K562 (cell line): ENCODE results near the gene NEK1. TPM values are rescaled to one million over a fixed set of nuclear protein-coding genes. Genes with fewer than 3 reads are reported as not detected.

Experiments
- ATAC-seq: fragments of 200-7000 bp; cut with Tn5 transposase; 3 replicates; pipeline ENCODE4 v1.9.1; 2020; ENCODE audit warnings: moderate library complexity
- BruUV-seq: library from RNA; stranded (reverse); fragments of 400-500 nt; replicated peaks from 2 replicates; lab custom pipeline; 2021; lab: Mats Ljungman, UMichigan
- CTCF ChIA-PET: fragments of 300-600 bp; formaldehyde crosslinking; extraction: SDS; loops from one replicate; lab custom pipeline; 2021; ENCODE audit warnings: low intra/inter-chr PET ratio; lab: Yijun Ruan, JAX
- POLR2A ChIA-PET: fragments of 300-600, 350-650 bp; sonication (Branson Sonifier 250); formaldehyde crosslinking; extraction: SDS; loops from one replicate; lab custom pipeline; 2021; ENCODE audit warnings: antibody characterized with exemption, inconsistent platforms; lab: Yijun Ruan, JAX
- DNase-seq, 4 experiments: peaks; one replicate each; pipeline versions ENCODE4 v3.0.0 to v3.0.0-alpha.2; 2011 to 2018; ENCODE audit warnings: low spot score in 3 of 4, mixed read lengths in 3 of 4; ENCODE audit errors: extremely low read depth in 1 of 4
- FAIRE-seq: peaks from 2 replicates; lab custom pipeline; 2011; peaks lifted over from hg19 to GRCh38; lab: Jason Lieb, UNC
- H2AFZ ChIP-seq: 2 replicates; pipeline ENCODE4 v1.6.0; 2011; ENCODE audit warnings: low read depth, low read length, control low read depth, inconsistent platforms
- H3K27ac ChIP-seq: fragments of 200-600 bp; 3 replicates; pipeline ENCODE4 v1.8.0; 2011; ENCODE audit warnings: low read depth, mild to moderate bottlenecking, control low read depth, inconsistent platforms, low read length, moderate library complexity, mixed read lengths; ENCODE audit errors: extremely low read depth
- H3K27me3 ChIP-seq, 2 experiments: fragments of 300-600 bp in 1 of 2; 2 replicates in 1 of 2; 3 replicates in 1 of 2; pipeline versions ENCODE4 v1.6.0 to v1.8.0; 2011; ENCODE audit warnings: inconsistent platforms in 2 of 2, low read length in 2 of 2, mild to moderate bottlenecking in 1 of 2, mixed read lengths in 1 of 2, moderate library complexity in 1 of 2; ENCODE audit not compliant: control insufficient read depth in 2 of 2, insufficient read depth in 2 of 2
- H3K36me3 ChIP-seq: fragments of 300-600 bp; 3 replicates; pipeline ENCODE4 v1.8.0; 2011; ENCODE audit warnings: mild to moderate bottlenecking, low read length, inconsistent platforms; ENCODE audit not compliant: control insufficient read depth, insufficient read depth
- H3K4me1 ChIP-seq, 2 experiments: fragments of 200-600 bp in 1 of 2; replicated peaks in 1 of 2; 2 replicates in 1 of 2; 3 replicates in 1 of 2; pipeline versions ENCODE4 v1.5.1 to v1.8.0; 2011; ENCODE audit warnings: inconsistent platforms in 2 of 2, low read length in 2 of 2, mild to moderate bottlenecking in 1 of 2, mixed read lengths in 1 of 2, moderate library complexity in 1 of 2; ENCODE audit not compliant: control insufficient read depth in 2 of 2, insufficient read depth in 2 of 2
- H3K4me2 ChIP-seq: 2 replicates; pipeline ENCODE4 v1.6.1; 2011; ENCODE audit warnings: low read length, control low read depth, inconsistent platforms, mixed read lengths; ENCODE audit not compliant: insufficient read depth
- H3K4me3 ChIP-seq: fragments of 200-600 bp; sonication (generic), shearing (Covaris generic); 2 replicates; pipeline ENCODE4 v1.5.1; 2016; ENCODE audit warnings: control low read depth, inconsistent platforms
- H3K79me2 ChIP-seq: fragments of 200-600 bp; 3 replicates; pipeline ENCODE4 v1.8.0; 2011; ENCODE audit warnings: low read length, inconsistent platforms; ENCODE audit not compliant: control insufficient read depth, insufficient read depth
- H3K9ac ChIP-seq, 2 experiments: 2 replicates each; pipeline versions ENCODE4 v1.6.0 to v1.6.1; 2011; ENCODE audit warnings: low read depth in 2 of 2, low read length in 2 of 2, control low read depth in 1 of 2, inconsistent platforms in 1 of 2, mild to moderate bottlenecking in 1 of 2, mixed read lengths in 1 of 2; ENCODE audit not compliant: insufficient read depth in 1 of 2
- H3K9me1 ChIP-seq: one replicate; pipeline ENCODE4 v1.6.0; 2011; ENCODE audit warnings: inconsistent platforms, mild to moderate bottlenecking, low read length, moderate library complexity; ENCODE audit not compliant: control insufficient read depth, insufficient read depth
- H3K9me3 ChIP-seq: replicated peaks from 2 replicates; pipeline ENCODE4 v1.5.1; 2011; ENCODE audit warnings: low read depth, low read length, inconsistent platforms; ENCODE audit not compliant: control insufficient read depth, insufficient read depth
- H4K20me1 ChIP-seq: replicated peaks from 2 replicates; pipeline ENCODE4 v1.6.1; 2011; ENCODE audit warnings: low read length, inconsistent platforms, mixed read lengths; ENCODE audit not compliant: control insufficient read depth, insufficient read depth
- DACH1 ChIP-seq: fragments of 450-650 bp; IDR thresholded peaks from 2 replicates; pipeline ENCODE4 v1.6.1; 2018; ENCODE audit not compliant: partially characterized antibody
- FOXJ3 ChIP-seq: sonication (generic); formaldehyde crosslinking; IDR thresholded peaks from 2 replicates; pipeline ENCODE4 v1.4.0; 2020; ENCODE audit warnings: mild to moderate bottlenecking, missing genetic modification reagents
- FOXP1 ChIP-seq: sonication (generic); formaldehyde crosslinking; IDR thresholded peaks from 2 replicates; pipeline ENCODE4 v1.8.0; 2022; ENCODE audit warnings: mild to moderate bottlenecking, missing genetic modification reagents
- IFI16 ChIP-seq: fragments of 250-450 bp; sonication (Bioruptor Pico); IDR thresholded peaks from 2 replicates; pipeline ENCODE4 v2.1.2; 2022; ENCODE audit warnings: mild to moderate bottlenecking, inconsistent platforms
- ILK ChIP-seq: fragments of 450-650 bp; IDR thresholded peaks from 2 replicates; pipeline ENCODE4 v1.6.1; 2016; ENCODE audit warnings: missing genetic modification characterization, low read depth, mild to moderate bottlenecking, missing compliant biosample characterization, moderate library complexity, borderline replicate concordance
- JUND ChIP-seq, 2 experiments: IDR thresholded peaks; 2 replicates in 1 of 2; 3 replicates in 1 of 2; pipeline ENCODE4 v1.6.1; 2011; ENCODE audit warnings: borderline replicate concordance in 2 of 2, low read depth in 2 of 2, low read length in 2 of 2, improper control_type of control experiment in 1 of 2, missing biosample characterization in 1 of 2, missing genetic modification characterization in 1 of 2, missing genetic modification reagents in 1 of 2
- MBD2 ChIP-seq: sonication (generic); IDR thresholded peaks from 2 replicates; pipeline ENCODE4 v1.6.1; 2016; ENCODE audit warnings: low read depth, borderline replicate concordance
- PYGO2 ChIP-seq: fragments of 450-650 bp; IDR thresholded peaks from 2 replicates; pipeline ENCODE4 v1.6.1; 2016; ENCODE audit warnings: mild to moderate bottlenecking, missing genetic modification characterization, moderate library complexity, missing compliant biosample characterization
- RAD51 ChIP-seq: fragments of 450-650 bp; IDR thresholded peaks from 2 replicates; pipeline ENCODE4 v1.7.1; 2016; ENCODE audit warnings: low read depth, mild to moderate bottlenecking, borderline replicate concordance
- RBBP5 ChIP-seq: fragments of 200-600 bp; sonication (generic); IDR thresholded peaks from 2 replicates; pipeline ENCODE4 v1.6.1; 2012; ENCODE audit warnings: borderline replicate concordance, mild to moderate bottlenecking, low read length, control low read depth, inconsistent platforms; ENCODE audit not compliant: insufficient read depth, poor library complexity, severe bottlenecking
- ZNF655 ChIP-seq: fragments of 250-450 bp; sonication (Bioruptor Pico); IDR thresholded peaks from 2 replicates; pipeline ENCODE4 v1.5.0; 2021
- ZNF778 ChIP-seq: fragments of 450-650 bp; formaldehyde crosslinking; IDR thresholded peaks from 2 replicates; pipeline ENCODE4 v1.4.0; 2020; ENCODE audit warnings: mild to moderate bottlenecking, moderate library complexity
- WGBS: fragments of 100-300 bp; shearing (Covaris generic); methylation state at CpG from one replicate; pipeline ENCODE4 v1.1.6; 2016; ENCODE audit warnings: low coverage, mixed read lengths; ENCODE audit not compliant: insufficient coverage; ENCODE audit errors: missing lambda C conversion rate; 5-methylcytosine and 5-hydroxymethylcytosine counted together
- in situ Hi-C: fragments of 300-500 bp; cut with MboI; formaldehyde crosslinking; loops from 4 replicates; pipeline ENCODE4 v1.15.0; 2018; ENCODE audit warnings: inconsistent platforms, mixed read lengths
- intact Hi-C: fragments of 100-400 bp; cut with micrococcal nuclease; formaldehyde crosslinking; loops from 2 replicates; pipeline ENCODE4 v1.14.2; 2022
- polyA plus RNA-seq, 8 experiments: library from polyadenylated mRNA; depleted of rRNA in 4 of 8; stranded (reverse) in 5 of 8; unstranded in 3 of 8; fragments of >200 nt; fragmentation: Nextera tagmentation in 2 of 8; fragmentation: Illumina TruSeq in 1 of 8; extraction: Ambion mirVana in 2 of 8; extraction: Trizol in 1 of 8; gene quantifications; 2 replicates each; pipeline versions ENCODE4 v1.2.1 to v1.2.3, GENCODE V29; 2011 to 2014; ENCODE audit warnings: inconsistent platforms in 1 of 8, missing spikeins in 1 of 8
- total RNA-seq, 7 experiments: library from RNA; depleted of rRNA in 6 of 7; stranded (reverse); fragments of >200 nt in 6 of 7; fragmentation: Illumina TruSeq in 2 of 7; extraction: Trizol in 2 of 7; gene quantifications; 2 replicates each; pipeline versions ENCODE4 v1.2.1 to v1.2.3, GENCODE V29; 2011 to 2021; ENCODE audit warnings: low replicate concordance in 1 of 7
- TF ChIP-seq, protein P1 (sequence below): fragments of 450-650 bp; formaldehyde crosslinking; IDR thresholded peaks from 2 replicates; pipeline ENCODE4 v1.4.0; 2022; ENCODE audit warnings: missing genetic modification characterization

Gene NEK1
- total and polyA plus RNA-seq, 9 of the 15 experiments (the other 6 are each of a cell fraction or from before 2014, with no cell fraction given), result 6.2 to 15.7 (median 10.3) TPM

- no peaks in the 10 kb centered on the region for H3K9me1 ChIP-seq
- no peaks in the 10 kb centered on the region for H3K9me3 ChIP-seq
- DNase-seq, result no peak
- no peak overlapping the region for H3K4me2 ChIP-seq
- BruUV-seq, result no TSS peak
- TF ChIP-seq, protein P1, sequence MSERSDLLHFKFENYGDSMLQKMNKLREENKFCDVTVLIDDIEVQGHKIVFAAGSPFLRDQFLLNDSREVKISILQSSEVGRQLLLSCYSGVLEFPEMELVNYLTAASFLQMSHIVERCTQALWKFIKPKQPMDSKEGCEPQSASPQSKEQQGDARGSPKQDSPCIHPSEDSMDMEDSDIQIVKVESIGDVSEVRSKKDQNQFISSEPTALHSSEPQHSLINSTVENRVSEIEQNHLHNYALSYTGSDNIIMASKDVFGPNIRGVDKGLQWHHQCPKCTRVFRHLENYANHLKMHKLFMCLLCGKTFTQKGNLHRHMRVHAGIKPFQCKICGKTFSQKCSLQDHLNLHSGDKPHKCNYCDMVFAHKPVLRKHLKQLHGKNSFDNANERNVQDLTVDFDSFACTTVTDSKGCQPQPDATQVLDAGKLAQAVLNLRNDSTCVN (CRISPR knock-in tag), result no peak
- TF ChIP-seq MBD2, result no peak
- TF ChIP-seq ZNF778, result no peak
- no peak for TF ChIP-seq IFI16 (CRISPR knock-in tag)
- H3K36me3 ChIP-seq, result 0 out of 3 replicates have a peak, but pooled peaks cover 1% of the 10 kb centered on the region
- H3K4me1 ChIP-seq, result no peaks in the 10 kb centered on the region
- in situ Hi-C loops (loop anchor here (5.0 to 25.0 kb wide), 2 partner anchors 473 to 563 kb away; partner anchors contain the start of gene CBR4), intact Hi-C loops (loop anchor here (2.0 to 10.0 kb wide), 3 partner anchors 118 to 460 kb away; partner anchors contain the start of gene SH3RF1)
- no peaks in the 10 kb centered on the region for H3K79me2 ChIP-seq
- no peaks in the 10 kb centered on the region for H3K27me3 ChIP-seq
- POLR2A ChIA-PET, result no interaction called here
- H4K20me1 ChIP-seq, result no peaks in the 10 kb centered on the region
- no peak overlapping the region for H3K9ac ChIP-seq
- H2AFZ ChIP-seq, result no peak overlapping the region
- H3K27ac ChIP-seq, result no peak overlapping the region
- H3K4me3 ChIP-seq, result no peak overlapping the region
- CTCF ChIA-PET, result interaction anchor here (1.1 to 1.2 kb wide), 2 partner anchors 461 to 561 kb away, joined by 3 to 5 read pairs; no protein-coding TSS in a partner anchor
- no peak for FAIRE-seq
- no peak for ATAC-seq
Measured at GRCh38 chr4:169485086-169485485, 127.3 kb downstream of the NEK1 start.

DNA sequence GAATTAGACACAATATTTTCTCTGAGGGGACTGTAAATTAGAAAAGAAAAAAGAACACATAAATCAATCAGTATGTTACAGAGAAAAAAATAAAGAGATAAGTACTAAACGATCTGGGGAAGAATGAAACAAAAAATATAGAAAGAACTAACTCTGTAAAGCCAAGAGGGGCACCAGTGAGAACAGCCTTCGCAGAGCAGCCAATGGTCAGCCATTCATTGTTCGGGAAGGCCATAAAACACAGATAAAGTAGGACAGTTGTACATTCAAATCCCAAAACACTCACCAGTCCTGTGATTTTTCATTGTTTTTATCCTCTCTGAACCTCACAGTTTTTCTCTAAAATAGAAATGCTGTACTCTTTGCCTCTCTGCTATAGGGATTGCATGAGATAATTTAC lies 127.9 kb downstream of the NEK1 start:
- no peaks in the 10 kb centered on the region for H3K36me3 ChIP-seq
- no peaks in the 10 kb centered on the region for H3K27me3 ChIP-seq
- no peaks in the 10 kb centered on the region for H3K9me1 ChIP-seq
- no peaks in the 10 kb centered on the region for H3K4me1 ChIP-seq
- peak in 1 of 4 experiments; percentile 2 for DNase-seq
- no peak overlapping the region for H2AFZ ChIP-seq
- BruUV-seq, result no TSS peak
- in situ Hi-C loops, result loop anchor here (25.0 kb wide), 1 partner anchor 472 kb away; the partner anchor contains the start of gene CBR4
- H3K27ac ChIP-seq, result no peak overlapping the region
- ATAC-seq, result no peak
- WGBS, result 70% methylated on average over 3 of the region's 3 CpGs
- intact Hi-C loops, result loop anchor here (2.0 to 10.0 kb wide), 2 partner anchors 210 to 460 kb away; partner anchors contain the start of gene SH3RF1
- no peak overlapping the region for H3K9ac ChIP-seq
- ChIA-PET POLR2A (no interaction called here), CTCF (interaction anchor here (1.1 kb wide), 1 partner anchor 560 kb away, joined by 3 read pairs; no protein-coding TSS in a partner anchor)
- H3K4me2 ChIP-seq, result no peak overlapping the region
- no peaks in the 10 kb centered on the region for H3K79me2 ChIP-seq
- no peak overlapping the region for H3K4me3 ChIP-seq
- no peaks in the 10 kb centered on the region for H3K9me3 ChIP-seq
- H4K20me1 ChIP-seq, result no peaks in the 10 kb centered on the region
- FAIRE-seq, result no peak
- TF ChIP-seq RAD51 (no peak), FOXP1 (CRISPR knock-in tag) (no peak), DACH1 (no peak), ZNF655 (no peak), JUND (IDR thresholded peaks at IDR 0.05; ENCODE audit: borderline replicate concordance, low read depth, low read length) (no peak), JUND (tag; IDR thresholded peaks at IDR 0.05; ENCODE audit: borderline replicate concordance, low read depth, low read length) (no peak), ILK (no peak), PYGO2 (tag) (no peak), FOXJ3 (CRISPR knock-in tag) (no peak), RBBP5 (no peak)
